Endometrium (tissue), 2 donors: ENCODE data around the gene ODC1.

Experiments used
- FAIRE-seq: peaks from 2 replicates; lab custom pipeline; 2012; peaks lifted over from hg19 to GRCh38; lab: Jason Lieb, UNC
- donor health status: control.
- donor health status: control.

Gene ODC1

GRCh38 chr2:10414591-10414990 is 33.5 kb downstream of the ODC1 start:
- no peak for FAIRE-seq

GRCh38 chr2:10413991-10414451 is 34.1 kb downstream of the ODC1 start:
- FAIRE-seq = no peak

GRCh38 chr2:10413503-10413902 is 34.6 kb downstream of the ODC1 start:
- FAIRE-seq = no peak

- no peak for FAIRE-seq
Measured at GRCh38 chr2:10412380-10412779, 35.7 kb downstream of the ODC1 start.

- FAIRE-seq = no peak
Measured at GRCh38 chr2:10411557-10411956, 36.6 kb downstream of the ODC1 start.

- FAIRE-seq = no peak
Measured at GRCh38 chr2:10410823-10411437, 37.2 kb downstream of the ODC1 start.

GRCh38 chr2:10410001-10410822 is 37.9 kb downstream of the ODC1 start:
- no peak for FAIRE-seq

GRCh38 chr2:10408649-10409579 is 39.2 kb downstream of the ODC1 start:
- no peak for FAIRE-seq

GRCh38 chr2:10407841-10408648 is 40.1 kb downstream of the ODC1 start:
- FAIRE-seq = no peak

GRCh38 chr2:10407432-10407831 is 40.7 kb downstream of the ODC1 start:
- no peak for FAIRE-seq

GRCh38 chr2:10406491-10407188 is 41.5 kb downstream of the ODC1 start:
- FAIRE-seq = no peak

GRCh38 chr2:10406016-10406415 is 42.1 kb downstream of the ODC1 start:
- FAIRE-seq = no peak

- no peak for FAIRE-seq
Measured at GRCh38 chr2:10405448-10405847, 42.7 kb downstream of the ODC1 start.

- FAIRE-seq = no peak
Measured at GRCh38 chr2:10404324-10405143, 43.6 kb downstream of the ODC1 start.

GRCh38 chr2:10402653-10403215 is 45.4 kb downstream of the ODC1 start:
- no peak for FAIRE-seq

- no peak for FAIRE-seq
Measured at GRCh38 chr2:10402062-10402585, 46.0 kb downstream of the ODC1 start.

GRCh38 chr2:10400978-10401951 is 46.9 kb downstream of the ODC1 start:
- no peak for FAIRE-seq

- no peak for FAIRE-seq
Measured at GRCh38 chr2:10400568-10400977, 47.6 kb downstream of the ODC1 start.
